Measurements from ENCODE around the gene ZNF609.
A peak's percentile ranks its signal among the peaks of the same experiment; 100 is the strongest.

ZNF609 gene

GRCh38 chr15:64460206-64460723 is at the start of gene ZNF609:
Gene ZNF609, plus strand, starts transcription at chr15:64460578. Its CDS starts 38,842 bp downstream, at chr15:64499420.
- Histone ChIP-seq H3K9me3 (ENCODE audit: control insufficient read depth in 5 of 5, low read length in 5 of 5) (no peaks in the 10 kb centered on the region), H3K27me3 (ENCODE audit: control insufficient read depth in 5 of 5, insufficient read depth in 4 of 5, low read length in 5 of 5) (no peaks in the 10 kb centered on the region), H3K9ac (ENCODE audit: low read length in 5 of 5) (peak within 1 kb of the TSS; percentile 44 to 78 (median 76)), H3K4me3 (ENCODE audit: low read depth in 1 of 5, low read length in 5 of 5) (peak within 1 kb of the TSS; percentile 80 to 93 (median 85)), H3K36me3 (ENCODE audit: control insufficient read depth in 5 of 5, insufficient read depth in 5 of 5, low read length in 5 of 5) (peaks cover 3 to 16% (median 11%) of the 10 kb centered on the region in 5 donors), H3K4me1 (ENCODE audit: control insufficient read depth in 5 of 5, insufficient read depth in 5 of 5, low read length in 5 of 5) (peaks cover 9 to 40% (median 33%) of the 10 kb centered on the region in 5 donors), H3K27ac (ENCODE audit: low read depth, low read length) (peak within 1 kb of the TSS; percentile 79)

GRCh38 chr15:64412216-64412615 is 48.2 kb upstream of the ZNF609 start:
- Histone ChIP-seq H3K4me3 (ENCODE audit: low read depth in 1 of 5, low read length in 5 of 5) (no peak overlapping the region), H3K4me1 (ENCODE audit: control insufficient read depth in 5 of 5, insufficient read depth in 5 of 5, low read length in 5 of 5) (no peaks in the 10 kb centered on the region)

GRCh38 chr15:64422697-64423096 is 37.7 kb upstream of the ZNF609 start:
- Histone ChIP-seq H3K4me3 (ENCODE audit: low read depth in 1 of 5, low read length in 5 of 5) (no peak overlapping the region), H3K9ac (ENCODE audit: low read length in 5 of 5) (no peak overlapping the region), H3K4me1 (ENCODE audit: control insufficient read depth in 5 of 5, insufficient read depth in 5 of 5, low read length in 5 of 5) (no peaks in the 10 kb centered on the region), H3K27me3 (ENCODE audit: control insufficient read depth in 5 of 5, insufficient read depth in 4 of 5, low read length in 5 of 5) (no peaks in the 10 kb centered on the region), H3K9me3 (ENCODE audit: control insufficient read depth in 5 of 5, low read length in 5 of 5) (no peaks in the 10 kb centered on the region), H3K36me3 (ENCODE audit: control insufficient read depth in 5 of 5, insufficient read depth in 5 of 5, low read length in 5 of 5) (peaks cover 27 to 74% (median 48%) of the 10 kb centered on the region in 5 donors), H3K27ac (ENCODE audit: low read depth, low read length) (no peak overlapping the region)

More at GRCh38 chr15:64412216-64412615, 48.2 kb upstream of the ZNF609 start:
- Histone ChIP-seq H3K36me3 (ENCODE audit: control insufficient read depth in 5 of 5, insufficient read depth in 5 of 5, low read length in 5 of 5) (peaks cover 42 to 79% (median 61%) of the 10 kb centered on the region in 5 donors), H3K9ac (ENCODE audit: low read length in 5 of 5) (no peak overlapping the region), H3K27ac (ENCODE audit: low read depth, low read length) (no peak overlapping the region), H3K9me3 (ENCODE audit: control insufficient read depth in 5 of 5, low read length in 5 of 5) (no peaks in the 10 kb centered on the region), H3K27me3 (ENCODE audit: control insufficient read depth in 5 of 5, insufficient read depth in 4 of 5, low read length in 5 of 5) (no peaks in the 10 kb centered on the region)

GRCh38 chr15:64423970-64424369 is 36.4 kb upstream of the ZNF609 start:
- H3K4me3 ChIP-seq (ENCODE audit: low read depth in 1 of 5, low read length in 5 of 5): no peak overlapping the region
- no peaks in the 10 kb centered on the region for H3K9me3 ChIP-seq (ENCODE audit: control insufficient read depth in 5 of 5, low read length in 5 of 5)
- no peaks in the 10 kb centered on the region for H3K27me3 ChIP-seq (ENCODE audit: control insufficient read depth in 5 of 5, insufficient read depth in 4 of 5, low read length in 5 of 5)
- H3K36me3 ChIP-seq (ENCODE audit: control insufficient read depth in 5 of 5, insufficient read depth in 5 of 5, low read length in 5 of 5): peaks cover 20 to 64% (median 46%) of the 10 kb centered on the region in 5 donors
- H3K4me1 ChIP-seq (ENCODE audit: control insufficient read depth in 5 of 5, insufficient read depth in 5 of 5, low read length in 5 of 5): no peaks in the 10 kb centered on the region
- H3K9ac ChIP-seq (ENCODE audit: low read length in 5 of 5): no peak overlapping the region
- no peak overlapping the region for H3K27ac ChIP-seq (ENCODE audit: low read depth, low read length)

GRCh38 chr15:64425221-64425620 is 35.2 kb upstream of the ZNF609 start:
- Histone ChIP-seq H3K4me3 (ENCODE audit: low read depth in 1 of 5, low read length in 5 of 5) (no peak overlapping the region), H3K9me3 (ENCODE audit: control insufficient read depth in 5 of 5, low read length in 5 of 5) (no peaks in the 10 kb centered on the region), H3K9ac (ENCODE audit: low read length in 5 of 5) (no peak overlapping the region), H3K4me1 (ENCODE audit: control insufficient read depth in 5 of 5, insufficient read depth in 5 of 5, low read length in 5 of 5) (peaks cover 0 to 8% (median 4%) of the 10 kb centered on the region in 5 donors), H3K36me3 (ENCODE audit: control insufficient read depth in 5 of 5, insufficient read depth in 5 of 5, low read length in 5 of 5) (peaks cover 24 to 60% (median 47%) of the 10 kb centered on the region in 5 donors), H3K27me3 (ENCODE audit: control insufficient read depth in 5 of 5, insufficient read depth in 4 of 5, low read length in 5 of 5) (no peaks in the 10 kb centered on the region), H3K27ac (ENCODE audit: low read depth, low read length) (no peak overlapping the region)

- Histone ChIP-seq H3K27ac (ENCODE audit: low read depth, low read length) (no peak overlapping the region), H3K4me1 (ENCODE audit: control insufficient read depth in 5 of 5, insufficient read depth in 5 of 5, low read length in 5 of 5) (peaks cover 0 to 9% (median 4%) of the 10 kb centered on the region in 5 donors), H3K36me3 (ENCODE audit: control insufficient read depth in 5 of 5, insufficient read depth in 5 of 5, low read length in 5 of 5) (peaks cover 17 to 50% (median 42%) of the 10 kb centered on the region in 5 donors), H3K9ac (ENCODE audit: low read length in 5 of 5) (no peak overlapping the region), H3K4me3 (ENCODE audit: low read depth in 1 of 5, low read length in 5 of 5) (no peak overlapping the region), H3K9me3 (ENCODE audit: control insufficient read depth in 5 of 5, low read length in 5 of 5) (no peaks in the 10 kb centered on the region), H3K27me3 (ENCODE audit: control insufficient read depth in 5 of 5, insufficient read depth in 4 of 5, low read length in 5 of 5) (no peaks in the 10 kb centered on the region)
Measured at GRCh38 chr15:64426845-64427465, 33.4 kb upstream of the ZNF609 start.

- H3K36me3 ChIP-seq (ENCODE audit: control insufficient read depth in 5 of 5, insufficient read depth in 5 of 5, low read length in 5 of 5): peaks cover 9 to 32% (median 23%) of the 10 kb centered on the region in 5 donors
- no peak overlapping the region for H3K4me3 ChIP-seq (ENCODE audit: low read depth in 1 of 5, low read length in 5 of 5)
- no peaks in the 10 kb centered on the region for H3K9me3 ChIP-seq (ENCODE audit: control insufficient read depth in 5 of 5, low read length in 5 of 5)
- peaks cover 0 to 9% (median 4%) of the 10 kb centered on the region in 5 donors for H3K4me1 ChIP-seq (ENCODE audit: control insufficient read depth in 5 of 5, insufficient read depth in 5 of 5, low read length in 5 of 5)
- no peak overlapping the region for H3K9ac ChIP-seq (ENCODE audit: low read length in 5 of 5)
- H3K27me3 ChIP-seq (ENCODE audit: control insufficient read depth in 5 of 5, insufficient read depth in 4 of 5, low read length in 5 of 5): no peaks in the 10 kb centered on the region
- no peak overlapping the region for H3K27ac ChIP-seq (ENCODE audit: low read depth, low read length)
Measured at GRCh38 chr15:64429448-64429847, 30.9 kb upstream of the ZNF609 start.

GRCh38 chr15:64430000-64430735 is 30.2 kb upstream of the ZNF609 start:
- Histone ChIP-seq H3K27me3 (ENCODE audit: control insufficient read depth in 5 of 5, insufficient read depth in 4 of 5, low read length in 5 of 5) (no peaks in the 10 kb centered on the region), H3K27ac (ENCODE audit: low read depth, low read length) (no peak overlapping the region), H3K9me3 (ENCODE audit: control insufficient read depth in 5 of 5, low read length in 5 of 5) (no peaks in the 10 kb centered on the region), H3K4me1 (ENCODE audit: control insufficient read depth in 5 of 5, insufficient read depth in 5 of 5, low read length in 5 of 5) (peaks cover 0 to 9% (median 4%) of the 10 kb centered on the region in 5 donors), H3K4me3 (ENCODE audit: low read depth in 1 of 5, low read length in 5 of 5) (no peak overlapping the region), H3K36me3 (ENCODE audit: control insufficient read depth in 5 of 5, insufficient read depth in 5 of 5, low read length in 5 of 5) (peaks cover 4 to 28% (median 21%) of the 10 kb centered on the region in 5 donors), H3K9ac (ENCODE audit: low read length in 5 of 5) (peak overlapping the region in 1 of 5 donors; percentile 35)

GRCh38 chr15:64437982-64438381 is 22.4 kb upstream of the ZNF609 start:
- no peaks in the 10 kb centered on the region for H3K4me1 ChIP-seq (ENCODE audit: control insufficient read depth in 5 of 5, insufficient read depth in 5 of 5, low read length in 5 of 5)
- H3K9me3 ChIP-seq (ENCODE audit: control insufficient read depth in 5 of 5, low read length in 5 of 5): no peaks in the 10 kb centered on the region
- H3K4me3 ChIP-seq (ENCODE audit: low read depth in 1 of 5, low read length in 5 of 5): no peak overlapping the region
- no peaks in the 10 kb centered on the region for H3K27me3 ChIP-seq (ENCODE audit: control insufficient read depth in 5 of 5, insufficient read depth in 4 of 5, low read length in 5 of 5)
- H3K36me3 ChIP-seq (ENCODE audit: control insufficient read depth in 5 of 5, insufficient read depth in 5 of 5, low read length in 5 of 5): peaks cover 0 to 12% (median 3%) of the 10 kb centered on the region in 5 donors
- H3K27ac ChIP-seq (ENCODE audit: low read depth, low read length): no peak overlapping the region
- H3K9ac ChIP-seq (ENCODE audit: low read length in 5 of 5): no peak overlapping the region
